OCI-LY3 (cell line): ENCODE measurements around the gene AHDC1.

ENCODE experiments used
- H2AFZ ChIP-seq: fragments of 200-600, 300-600 bp; shearing (Covaris generic); 2 replicates; pipeline ENCODE4 v1.6.0; 2014; ENCODE audit warnings: antibody characterized with exemption, low read depth, low read length
- H3K27ac ChIP-seq: fragments of 200-600, 300-600 bp; sonication (generic); 2 replicates; pipeline ENCODE4 v1.5.1; 2014; ENCODE audit warnings: mild to moderate bottlenecking, low read length, moderate library complexity, mixed read lengths
- H3K27me3 ChIP-seq: fragments of 200-600, 300-600 bp; sonication (generic); 2 replicates; pipeline ENCODE4 v1.6.1; 2014; ENCODE audit warnings: low read depth, low read length, mixed read lengths
- H3K36me3 ChIP-seq: fragments of 200-600, 300-600 bp; sonication (generic); replicated peaks from 2 replicates; pipeline ENCODE3; 2014; ENCODE audit warnings: low read depth, low read length, mixed read lengths
- H3K4me1 ChIP-seq: fragments of 300-600, 200-600 bp; sonication (generic); 2 replicates; pipeline ENCODE4 v1.6.1; 2014; ENCODE audit warnings: low read length, mixed read lengths
- H3K4me2 ChIP-seq: fragments of 200-600, 300-600 bp; sonication (generic); 2 replicates; pipeline ENCODE4 v1.6.1; 2014; ENCODE audit warnings: low read length, mixed read lengths
- H3K4me3 ChIP-seq: fragments of 300-600, 200-600 bp; sonication (generic); 2 replicates; pipeline ENCODE4 v1.5.1; 2014; ENCODE audit warnings: antibody characterized with exemption, mild to moderate bottlenecking, low read length, moderate library complexity
- H3K79me2 ChIP-seq: fragments of 300-600, 200-600 bp; shearing (Covaris generic); 2 replicates; pipeline ENCODE4 v1.6.1; 2014; ENCODE audit warnings: mild to moderate bottlenecking, low read length, mixed read lengths
- H3K9ac ChIP-seq: fragments of 300-600, 200-600 bp; shearing (Covaris generic); 2 replicates; pipeline ENCODE4 v1.6.0; 2014; ENCODE audit warnings: mild to moderate bottlenecking, low read length, moderate library complexity
- H3K9me3 ChIP-seq: fragments of 200-600, 300-600 bp; shearing (Covaris generic); 2 replicates; pipeline ENCODE4 v1.6.1; 2014; ENCODE audit warnings: low read length, mixed read lengths; ENCODE audit not compliant: insufficient read depth
- H4K20me1 ChIP-seq: fragments of 200-600, 300-600 bp; sonication (generic); 2 replicates; pipeline ENCODE4 v1.6.1; 2016; ENCODE audit warnings: low read length, mixed read lengths; ENCODE audit not compliant: insufficient read depth
- EZH2phosphoT487 ChIP-seq: fragments of 200-600 bp; shearing (Covaris generic); IDR thresholded peaks from 2 replicates; pipeline ENCODE4 v1.6.1; 2018; ENCODE audit warnings: antibody characterized with exemption, mixed run types, low read depth

The AHDC1 gene

GRCh38 chr1:27485363-27485762 lies 118.6 kb downstream of the AHDC1 start:
- Histone ChIP-seq H3K4me2 (no peak overlapping the region), H3K27ac (no peak overlapping the region), H3K9ac (no peak overlapping the region), H3K27me3 (no peaks in the 10 kb centered on the region), H3K36me3 (no peaks in the 10 kb centered on the region), H3K4me1 (peaks cover 34% of the 10 kb centered on the region), H3K4me3 (no peak overlapping the region), H3K9me3 (no peaks in the 10 kb centered on the region), H2AFZ (no peak overlapping the region), H3K79me2 (peaks cover 79% of the 10 kb centered on the region), H4K20me1 (peaks cover 47% of the 10 kb centered on the region)
- no peak for TF ChIP-seq EZH2phosphoT487
